Myocyte (in vitro differentiated cells): Measurements from ENCODE around the gene SSX2IP. TPM values are rescaled to one million over a fixed set of nuclear protein-coding genes. Genes with fewer than 3 reads are reported as not detected.
"Not testable (repeated sequence)": the region's sequence is repeated elsewhere in the genome, so short reads cannot be mapped to it uniquely, and the experiment has no call there.

Source experiments
- DNase-seq: peaks from one replicate; pipeline ENCODE4 v3.0.0-alpha.2; 2012; ENCODE audit warnings: low read depth
- polyA plus RNA-seq: library from polyadenylated mRNA; unstranded; fragments of >200 nt; gene quantifications from one replicate; pipeline ENCODE4 v1.2.1, GENCODE V29; 2012; ENCODE audit warnings: missing spikeins
- total RNA-seq: library from RNA; depleted of rRNA; stranded (reverse); fragments of >200 nt; gene quantifications from 2 replicates; pipeline ENCODE4 v1.2.3, GENCODE V29; 2014

The SSX2IP gene, protein sequence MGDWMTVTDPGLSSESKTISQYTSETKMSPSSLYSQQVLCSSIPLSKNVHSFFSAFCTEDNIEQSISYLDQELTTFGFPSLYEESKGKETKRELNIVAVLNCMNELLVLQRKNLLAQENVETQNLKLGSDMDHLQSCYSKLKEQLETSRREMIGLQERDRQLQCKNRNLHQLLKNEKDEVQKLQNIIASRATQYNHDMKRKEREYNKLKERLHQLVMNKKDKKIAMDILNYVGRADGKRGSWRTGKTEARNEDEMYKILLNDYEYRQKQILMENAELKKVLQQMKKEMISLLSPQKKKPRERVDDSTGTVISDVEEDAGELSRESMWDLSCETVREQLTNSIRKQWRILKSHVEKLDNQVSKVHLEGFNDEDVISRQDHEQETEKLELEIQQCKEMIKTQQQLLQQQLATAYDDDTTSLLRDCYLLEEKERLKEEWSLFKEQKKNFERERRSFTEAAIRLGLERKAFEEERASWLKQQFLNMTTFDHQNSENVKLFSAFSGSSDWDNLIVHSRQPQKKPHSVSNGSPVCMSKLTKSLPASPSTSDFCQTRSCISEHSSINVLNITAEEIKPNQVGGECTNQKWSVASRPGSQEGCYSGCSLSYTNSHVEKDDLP
- 56.9 and 62.4 TPM in 2 replicates for total RNA-seq
- polyA plus RNA-seq = 6.2 TPM

DNA sequence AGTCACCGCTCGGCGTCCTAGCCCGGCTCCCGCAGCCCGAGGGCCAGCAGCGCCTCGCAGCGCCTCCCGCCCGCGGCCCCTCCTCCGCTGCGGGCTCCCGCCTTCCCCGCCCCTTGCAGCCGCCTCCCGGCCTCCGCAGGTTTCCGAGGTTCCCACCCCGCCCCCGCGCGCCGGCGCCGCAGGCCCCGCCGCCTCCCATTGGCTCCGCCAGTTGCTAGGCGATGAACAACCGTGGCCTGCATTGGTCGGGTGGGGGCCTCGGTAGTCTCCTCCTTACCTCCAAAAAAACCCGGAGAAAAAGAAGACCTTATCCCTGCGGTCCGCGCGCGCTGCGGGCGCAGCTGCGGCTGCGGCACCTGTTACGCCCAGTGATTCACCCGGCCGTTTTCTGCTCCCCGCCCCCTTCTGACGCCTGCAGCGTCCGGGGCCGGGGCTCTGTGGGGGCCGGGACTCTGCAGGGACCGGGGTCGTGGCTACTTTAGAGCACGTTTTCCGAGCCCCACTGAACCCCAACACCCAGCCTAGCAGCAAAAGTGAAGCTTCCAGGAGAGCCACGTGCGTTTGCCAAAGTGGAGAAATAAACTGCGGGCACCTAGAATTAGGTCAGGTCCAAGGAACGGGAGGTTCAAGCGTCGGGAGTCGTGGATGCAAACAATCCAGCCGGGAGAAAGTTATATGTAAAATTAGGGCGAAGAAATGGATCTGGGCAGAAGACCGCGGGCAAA, at the start of gene SSX2IP:
Gene SSX2IP (minus strand): TSS at position 65 of the 725 bp plus-strand sequence. CDS start 19,242 bp downstream, outside the sequence.
- DNase-seq = peak; percentile 99

DNA sequence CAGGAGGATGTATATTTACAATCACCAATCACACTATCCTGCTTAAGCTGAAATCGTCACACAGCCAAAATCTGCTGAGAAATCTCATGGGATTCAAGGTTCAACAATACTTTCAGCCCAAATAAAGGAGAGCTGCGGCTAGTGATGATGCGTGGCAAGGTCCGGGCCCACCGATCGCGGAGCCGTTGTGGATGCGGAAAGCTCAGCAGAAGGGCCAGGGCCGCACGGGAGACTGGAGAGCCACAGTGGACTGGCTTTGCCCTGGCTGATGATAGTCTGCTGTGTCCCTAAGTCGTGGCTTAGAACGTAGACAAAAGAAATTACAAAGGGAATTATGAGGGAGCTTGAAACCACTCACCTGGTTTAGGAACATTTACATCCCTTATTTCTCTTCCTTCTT, 48.0 kb upstream of the SSX2IP start:
- no peak for DNase-seq

DNA sequence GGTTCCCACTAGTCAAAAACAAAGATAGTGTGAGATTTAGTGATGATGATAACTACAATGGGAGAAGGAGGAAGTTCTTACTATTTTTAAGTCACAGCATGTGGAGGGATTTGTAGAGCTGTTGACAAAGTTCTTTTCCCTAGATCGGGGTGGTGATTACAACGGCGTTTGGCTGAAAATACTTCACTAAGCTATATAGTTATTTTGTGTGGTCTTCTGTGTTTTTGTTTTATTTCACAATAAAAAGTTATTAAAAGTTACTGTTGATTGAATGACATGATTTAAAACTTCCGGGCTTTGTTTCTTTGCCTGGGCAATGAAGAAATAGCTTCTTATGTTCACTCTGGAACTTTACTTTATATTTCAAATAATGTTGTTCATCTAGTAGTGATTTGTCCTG, 47.3 kb upstream of the SSX2IP start:
- DNase-seq = no peak

DNA sequence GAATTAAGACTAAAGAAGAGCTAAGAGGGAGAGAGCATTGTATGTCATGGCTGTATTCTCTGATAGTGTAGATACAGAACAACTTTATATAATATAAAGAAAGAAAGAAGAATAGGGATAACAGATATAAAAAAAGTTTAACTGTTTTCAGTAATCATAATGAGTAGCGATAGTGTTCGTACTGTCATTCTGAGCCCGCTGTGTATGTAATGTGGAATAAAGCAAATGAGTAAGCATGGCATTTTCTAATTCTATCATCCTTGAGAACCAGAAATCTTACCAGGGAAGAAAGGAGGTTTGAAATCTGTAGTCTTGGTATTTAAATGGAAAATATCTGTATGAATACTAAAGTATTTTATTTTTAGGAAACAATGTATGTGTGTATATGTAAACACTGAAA, 46.7 kb upstream of the SSX2IP start:
- DNase-seq = no peak

DNA sequence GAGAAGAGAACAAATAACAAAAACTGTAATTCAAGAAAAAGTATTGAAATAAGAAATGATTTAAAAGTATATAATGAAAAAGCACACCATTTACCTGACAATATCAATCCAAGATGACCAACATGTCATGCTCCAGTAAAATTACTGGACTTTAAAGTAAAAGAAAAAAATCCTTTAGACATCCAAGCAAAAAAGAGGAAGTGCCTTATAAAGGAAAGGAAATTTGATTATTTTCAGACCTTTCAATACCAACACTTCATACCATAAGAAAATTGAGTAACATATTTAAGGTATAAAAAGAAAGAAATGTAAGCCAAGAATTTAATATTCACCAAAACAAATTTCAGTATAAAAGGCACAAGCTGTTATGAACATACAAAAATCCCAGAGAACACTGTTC, 46.2 kb upstream of the SSX2IP start:
- DNase-seq = no peak

DNA sequence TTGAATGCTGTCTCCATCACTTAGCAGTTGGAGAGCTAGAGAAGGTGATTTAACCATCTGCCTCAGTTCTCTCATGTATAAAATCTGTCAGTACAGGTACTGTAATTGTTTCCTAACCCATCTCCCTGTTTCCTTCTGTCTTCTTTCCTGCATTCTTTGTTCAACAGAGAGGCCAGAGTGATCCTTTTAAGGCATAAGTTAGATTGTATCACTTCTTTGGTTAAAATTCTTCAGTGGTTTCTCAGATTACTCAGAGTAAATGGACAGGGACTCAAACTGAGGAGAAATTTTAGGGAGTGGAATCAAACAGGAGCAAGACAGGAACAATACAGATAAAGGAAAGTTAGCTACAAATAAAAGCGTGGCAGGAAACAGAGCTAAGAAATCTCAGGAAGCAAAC, 45.2 kb upstream of the SSX2IP start:
- no peak for DNase-seq

DNA sequence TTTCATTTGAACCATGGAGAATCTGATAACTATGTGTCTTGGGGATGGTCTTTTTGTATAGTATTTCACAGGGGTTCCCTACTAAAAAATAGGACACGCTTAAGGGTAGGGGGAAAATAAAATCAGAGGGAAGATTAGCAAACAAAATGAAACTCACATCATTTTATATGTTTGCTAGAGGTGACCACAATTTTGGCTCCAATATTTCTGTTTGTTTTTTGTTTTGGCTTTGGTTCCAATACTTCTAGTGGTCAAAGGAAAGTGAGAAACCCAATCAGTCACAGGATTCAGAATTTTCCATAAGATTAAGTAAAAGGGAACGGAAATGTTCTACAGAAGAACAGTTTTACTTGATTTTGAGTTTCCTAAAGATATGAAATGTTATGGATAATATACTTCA, 42.3 kb upstream of the SSX2IP start:
- no peak for DNase-seq

DNA sequence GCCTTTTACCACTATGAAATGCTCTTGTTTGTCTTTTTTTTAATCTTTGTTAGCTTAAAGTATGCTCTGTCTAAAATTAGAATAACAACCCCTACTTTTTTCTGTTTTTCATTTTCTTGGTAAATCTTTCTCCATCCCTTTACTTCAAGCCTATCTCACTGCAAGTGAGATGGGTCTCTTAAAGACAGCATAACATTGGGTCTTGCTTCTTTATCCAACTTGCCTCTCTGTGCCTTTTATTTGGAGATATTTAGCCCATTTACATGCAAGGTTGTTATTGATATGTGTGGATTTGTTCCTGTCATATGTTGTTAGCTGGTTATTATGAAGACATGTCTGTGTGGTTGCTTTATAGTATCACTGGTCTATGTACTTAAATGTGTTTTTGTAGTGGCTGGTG, 41.3 kb upstream of the SSX2IP start:
- no peak for DNase-seq

DNA sequence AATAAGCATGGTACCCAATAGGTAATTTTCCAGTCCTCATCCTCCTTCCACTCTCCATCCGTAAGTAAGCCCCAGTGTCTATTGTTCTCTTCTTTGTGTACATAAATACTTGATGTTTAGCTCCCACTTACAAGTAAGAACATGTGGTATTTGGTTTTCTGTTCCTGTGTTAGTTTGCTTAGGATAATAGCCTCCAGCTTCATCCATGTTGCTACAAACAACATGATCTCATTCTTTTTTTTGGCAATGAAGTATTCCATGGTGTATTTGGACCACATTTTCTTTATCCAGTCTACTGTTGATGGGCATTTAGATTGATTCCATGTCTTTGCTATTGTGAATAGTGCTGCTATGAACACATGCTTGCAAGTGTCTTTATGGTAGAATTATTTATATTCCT, 37.5 kb upstream of the SSX2IP start:
- not testable (repeated sequence) for DNase-seq

DNA sequence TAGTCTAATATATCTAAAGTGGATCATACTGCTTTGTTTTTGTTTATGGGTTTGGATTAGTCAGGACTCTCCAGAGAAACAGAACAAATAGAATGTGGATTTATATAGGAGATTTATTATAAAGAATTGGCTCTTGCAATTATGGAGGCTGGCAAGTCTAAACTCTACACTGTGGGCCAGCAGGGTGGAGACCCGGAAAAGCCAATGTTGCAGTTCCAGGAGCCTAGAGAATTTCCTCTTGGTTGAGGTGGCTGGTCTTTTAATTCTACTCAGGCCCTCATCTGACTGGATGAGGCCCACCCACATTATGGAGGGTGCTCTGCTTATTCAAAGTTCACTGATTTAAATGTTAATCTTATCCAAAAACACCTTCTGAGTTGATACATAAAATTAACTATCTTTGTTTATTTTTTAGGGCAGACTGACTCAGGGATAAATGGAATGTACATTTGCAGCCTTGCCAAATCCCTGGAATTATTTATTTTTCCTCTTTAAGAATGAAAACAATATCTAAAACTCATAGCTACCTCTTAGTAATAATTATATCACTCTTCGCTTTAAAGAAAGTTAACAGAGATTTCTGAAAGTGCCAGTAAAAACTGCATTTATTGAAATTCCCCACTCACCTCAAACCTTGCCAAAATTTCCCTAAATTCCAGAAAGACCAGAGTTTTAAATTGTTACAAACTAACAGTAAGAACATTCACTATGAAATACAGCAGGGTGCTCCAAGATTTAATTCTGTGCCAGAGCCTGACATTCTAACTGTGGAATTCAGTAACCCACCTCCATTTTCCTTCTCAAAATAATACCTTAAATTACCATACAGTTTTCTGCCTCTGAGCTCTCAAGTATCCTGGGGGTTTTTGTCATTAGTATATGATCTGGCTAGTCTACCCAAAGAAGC, 36.6 kb upstream of the SSX2IP start:
- DNase-seq = no peak

DNA sequence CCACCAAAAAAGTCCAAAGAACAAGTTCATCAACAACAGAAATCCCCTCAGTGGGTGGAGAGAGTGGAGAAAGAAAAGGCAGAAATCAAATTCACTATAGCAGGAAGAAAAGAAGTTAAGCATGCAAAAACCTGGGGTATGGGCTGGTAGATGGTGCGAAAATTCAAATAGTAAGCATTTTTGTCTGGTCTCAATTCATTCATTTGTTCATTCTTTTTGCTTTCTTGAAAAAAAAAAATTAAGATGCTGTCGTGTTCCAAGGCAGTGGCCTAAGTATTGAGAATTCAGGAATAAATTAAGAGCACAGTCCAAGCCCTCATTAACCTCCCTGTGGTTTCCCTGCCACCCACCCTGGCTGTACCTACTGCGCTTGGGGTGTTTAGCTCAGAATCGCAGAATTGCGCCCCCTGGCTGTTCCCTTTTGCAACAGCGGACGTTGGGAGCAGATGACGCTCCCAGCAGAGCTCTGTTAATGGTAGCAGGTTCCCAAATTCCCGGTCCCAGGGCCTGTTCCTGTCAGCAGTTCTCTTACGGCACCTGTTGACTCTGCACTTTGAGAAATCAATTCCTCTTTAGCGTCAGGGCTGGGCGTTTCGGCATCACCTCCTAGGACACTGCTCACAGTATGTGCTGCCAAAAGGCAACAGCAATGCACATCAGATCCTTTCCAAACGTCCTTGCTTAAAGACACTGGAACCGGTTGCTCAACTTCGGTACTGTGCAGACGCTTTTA, 34.0 kb upstream of the SSX2IP start:
- no peak for DNase-seq

DNA sequence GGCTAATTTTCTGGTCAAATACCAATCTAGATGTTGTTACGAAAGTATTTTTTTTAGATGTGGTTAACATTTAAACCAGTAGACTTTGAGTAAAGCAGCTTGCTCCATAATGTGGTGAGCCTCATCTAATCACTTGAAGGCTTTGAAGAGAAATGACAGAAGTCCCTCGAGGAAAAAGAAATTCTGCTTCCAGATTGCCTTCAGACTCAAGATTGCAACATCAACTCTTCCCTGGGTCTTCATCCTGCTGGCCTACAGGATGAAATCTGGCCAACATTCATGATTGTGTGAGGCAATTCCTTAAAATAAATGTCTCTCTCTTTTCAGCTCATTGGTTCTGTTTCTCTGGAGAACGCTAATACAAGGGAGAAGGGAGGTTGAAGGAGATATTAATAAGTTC, 32.5 kb upstream of the SSX2IP start:
- DNase-seq = no peak

DNA sequence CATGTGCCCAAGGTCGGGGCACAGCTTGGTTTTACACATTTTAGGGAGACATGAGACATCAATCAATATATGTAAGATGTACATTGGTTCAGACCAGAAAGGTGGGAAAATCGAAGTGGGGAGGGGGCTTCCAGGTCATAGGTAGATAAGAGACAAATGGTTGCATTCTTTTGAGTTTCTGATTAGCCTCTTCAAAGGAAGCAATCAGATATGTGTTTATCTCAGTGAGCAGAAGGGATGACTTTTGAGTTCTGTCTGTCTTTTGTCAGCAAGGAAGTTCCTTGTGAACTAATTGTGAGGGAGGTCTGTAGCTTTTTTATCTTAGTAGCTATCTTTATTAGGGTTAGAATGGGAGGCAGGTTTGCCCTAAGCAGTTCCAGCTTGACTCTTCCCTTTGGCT, 31.6 kb upstream of the SSX2IP start:
- DNase-seq = not testable (repeated sequence)

DNA sequence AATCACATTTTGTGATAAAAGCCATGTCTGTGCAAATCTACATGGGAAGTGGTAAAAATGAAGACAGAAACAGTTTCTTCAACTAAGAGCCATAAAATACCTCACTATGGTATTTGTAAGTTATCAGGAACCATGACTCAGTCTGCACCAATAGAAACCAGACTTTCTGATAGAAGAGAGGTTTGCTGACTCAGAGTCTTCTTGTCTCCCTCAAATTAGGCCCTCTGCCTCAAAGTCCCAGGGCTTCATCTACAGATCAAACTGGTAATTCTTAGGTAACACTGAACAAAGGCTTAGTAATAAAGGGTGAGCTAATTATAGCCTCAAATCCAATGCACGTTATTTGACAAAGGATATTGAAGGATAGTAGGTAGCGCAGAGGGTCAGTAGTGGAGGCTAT, 30.9 kb upstream of the SSX2IP start:
- DNase-seq = no peak

DNA sequence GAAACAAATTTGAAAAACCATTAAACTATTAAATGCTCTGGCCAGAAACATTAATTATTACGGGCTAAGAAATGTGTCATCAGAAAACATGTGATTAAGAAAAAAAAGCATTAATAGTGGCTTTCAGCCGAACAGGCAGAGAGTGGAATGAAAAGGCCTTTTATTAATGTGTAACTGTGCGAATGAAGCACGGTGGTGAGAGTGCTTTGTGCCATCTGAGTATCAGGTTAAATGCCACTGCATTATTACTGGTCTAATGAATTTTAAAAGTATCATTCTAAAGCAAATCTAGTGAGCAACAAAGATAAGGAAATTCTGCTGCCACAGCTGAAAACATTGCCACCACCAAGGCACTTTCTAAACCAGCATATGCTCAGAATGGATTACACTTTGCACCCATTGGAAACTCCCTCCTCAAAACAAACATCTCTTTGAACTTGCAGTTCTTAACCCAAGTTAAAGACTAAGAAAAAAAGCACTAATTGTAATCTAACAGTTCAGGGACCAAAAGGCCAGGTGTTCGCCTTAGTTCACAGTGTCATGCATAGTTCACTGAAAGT, 30.0 kb upstream of the SSX2IP start:
- DNase-seq = no peak

DNA sequence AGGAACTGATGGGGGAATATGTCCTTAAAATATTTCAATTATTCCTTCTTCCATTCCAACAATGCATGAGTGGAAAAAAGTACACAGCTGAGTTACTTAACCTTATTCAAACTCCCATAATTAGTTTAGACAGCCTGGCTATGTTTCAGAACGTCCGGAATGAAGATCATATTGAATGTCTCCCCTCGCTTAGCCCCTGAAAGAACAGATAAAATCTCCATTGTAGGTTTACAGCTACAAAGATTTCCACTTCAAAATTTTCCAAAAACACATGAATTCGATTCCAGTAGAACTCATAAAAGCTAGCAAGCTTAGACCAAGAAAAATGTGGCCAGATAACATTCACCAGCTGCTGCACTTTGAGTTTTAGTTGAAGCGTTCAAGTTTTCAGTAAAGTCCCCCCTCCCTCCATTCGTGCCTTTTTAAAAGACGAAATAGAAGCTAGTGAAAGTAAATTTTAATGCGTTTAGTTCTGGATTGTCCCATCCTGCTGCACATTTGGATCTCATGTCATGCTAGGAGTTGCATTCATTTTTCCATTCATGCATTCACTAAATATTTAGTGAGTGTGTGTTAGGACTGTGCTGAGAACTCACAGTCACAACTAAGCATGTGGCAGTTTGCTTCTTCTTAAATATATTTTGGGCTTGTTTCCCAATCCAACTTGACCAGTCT, 29.4 kb upstream of the SSX2IP start:
- DNase-seq = no peak

DNA sequence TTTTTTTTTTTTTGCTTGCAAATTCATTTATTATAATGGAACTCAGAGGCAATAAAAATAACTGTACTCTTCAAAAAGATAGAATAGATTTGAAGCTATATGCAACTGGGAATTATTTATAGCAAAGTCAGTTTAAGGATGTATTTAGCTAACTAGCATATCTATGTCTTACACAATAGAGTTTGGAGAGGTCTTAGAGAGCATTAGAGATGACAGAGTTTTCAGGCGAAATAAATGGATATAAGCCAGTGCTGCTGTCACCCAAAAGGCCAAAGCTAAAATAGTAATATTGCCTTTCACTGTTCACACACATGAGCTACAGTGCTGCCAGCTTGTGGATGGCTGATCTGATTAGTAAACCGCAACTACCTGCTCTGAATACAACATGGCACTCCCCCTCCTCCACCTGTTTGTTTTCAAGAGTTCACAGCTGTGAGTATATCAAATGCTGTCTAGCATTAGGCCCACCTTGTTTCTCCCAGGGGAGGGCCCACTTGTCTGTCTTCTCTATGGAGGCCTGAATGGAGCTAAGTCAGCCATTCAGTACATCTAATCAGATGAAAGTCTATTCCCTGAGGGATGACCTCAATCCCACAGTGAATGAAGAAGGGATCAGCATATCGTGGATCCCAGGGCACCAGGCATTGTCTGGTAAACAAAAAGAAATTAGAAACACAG, 25.2 kb upstream of the SSX2IP start:
- no peak for DNase-seq

DNA sequence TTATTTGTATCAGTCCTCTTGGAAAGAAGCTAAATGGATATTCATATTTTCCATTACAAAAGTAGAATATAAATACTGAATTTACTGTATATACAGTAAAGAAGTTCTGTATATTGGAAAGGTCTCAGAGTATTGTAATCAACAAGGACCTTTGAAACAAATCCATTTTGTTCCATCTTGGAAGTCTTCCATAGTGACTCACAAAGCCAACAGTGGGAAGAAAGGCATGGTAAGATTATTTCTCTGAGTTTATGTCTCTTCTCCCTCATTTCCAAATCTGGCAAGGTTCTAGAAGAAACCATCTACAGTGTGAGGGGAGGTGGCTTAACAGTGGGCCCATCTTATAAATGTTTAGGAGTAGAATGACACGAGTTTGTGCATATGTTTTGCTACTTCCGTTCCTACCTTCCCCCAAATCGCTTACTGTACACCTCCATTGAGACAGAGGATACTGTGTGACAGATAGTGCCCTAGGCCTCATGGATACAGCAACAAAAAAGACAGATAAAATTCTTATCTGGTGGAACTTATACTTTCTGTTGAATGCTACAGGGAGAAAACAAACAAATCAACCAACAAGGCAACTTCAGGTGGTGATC, 22.1 kb upstream of the SSX2IP start:
- peak; percentile 49 for DNase-seq

DNA sequence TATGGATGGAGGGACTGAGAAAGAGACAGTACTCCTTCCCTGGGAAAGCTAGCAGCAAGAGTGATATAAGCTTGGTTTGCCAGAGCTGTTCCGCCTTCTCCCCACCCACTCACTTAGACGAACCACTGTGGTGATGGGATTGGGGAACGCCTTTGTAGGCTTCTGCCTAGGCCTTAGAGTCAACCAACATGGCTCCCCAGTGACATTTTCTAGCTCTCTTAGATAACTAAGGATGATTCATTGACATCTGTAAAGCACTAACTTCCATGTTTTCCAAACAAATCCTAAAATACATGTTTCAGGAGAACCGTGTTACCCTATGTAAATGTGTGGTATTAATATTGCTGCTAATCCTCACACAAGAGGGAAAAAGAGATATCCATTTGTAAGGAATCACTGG, 21.6 kb upstream of the SSX2IP start:
- no peak for DNase-seq
